SKM-1 (cell line): ENCODE measurements around the gene MLLT10.
"Not testable (repeated sequence)": the region's sequence is repeated elsewhere in the genome, so short reads cannot be mapped to it uniquely, and the experiment has no call there.

Experiments used
- DNase-seq: peaks from one replicate; lab custom pipeline; 2025; ENCODE audit not compliant: unreplicated experiment; lab: John Stamatoyannopoulos, UW

Gene MLLT10

DNA sequence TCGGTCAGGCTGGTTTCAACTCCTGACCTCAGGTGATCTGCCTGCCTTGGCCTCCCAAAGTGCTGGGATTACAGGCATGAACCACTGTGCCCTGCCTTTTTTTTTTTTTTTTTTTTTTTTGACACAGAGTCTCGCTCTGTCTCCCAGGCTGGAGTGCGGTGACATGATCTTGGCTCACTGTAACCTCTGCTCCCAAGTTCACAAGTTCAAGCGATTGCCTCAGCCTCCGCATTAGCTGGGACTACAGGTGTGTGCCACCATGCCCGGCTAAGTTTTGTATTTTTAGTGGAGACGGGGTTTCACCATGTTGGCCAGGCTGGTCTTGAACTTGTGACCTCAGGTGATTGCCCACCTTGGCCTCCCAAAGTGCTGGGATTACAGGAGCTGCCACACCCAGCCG is 94.6 kb downstream of the MLLT10 start:
- DNase-seq: not testable (repeated sequence)

DNA sequence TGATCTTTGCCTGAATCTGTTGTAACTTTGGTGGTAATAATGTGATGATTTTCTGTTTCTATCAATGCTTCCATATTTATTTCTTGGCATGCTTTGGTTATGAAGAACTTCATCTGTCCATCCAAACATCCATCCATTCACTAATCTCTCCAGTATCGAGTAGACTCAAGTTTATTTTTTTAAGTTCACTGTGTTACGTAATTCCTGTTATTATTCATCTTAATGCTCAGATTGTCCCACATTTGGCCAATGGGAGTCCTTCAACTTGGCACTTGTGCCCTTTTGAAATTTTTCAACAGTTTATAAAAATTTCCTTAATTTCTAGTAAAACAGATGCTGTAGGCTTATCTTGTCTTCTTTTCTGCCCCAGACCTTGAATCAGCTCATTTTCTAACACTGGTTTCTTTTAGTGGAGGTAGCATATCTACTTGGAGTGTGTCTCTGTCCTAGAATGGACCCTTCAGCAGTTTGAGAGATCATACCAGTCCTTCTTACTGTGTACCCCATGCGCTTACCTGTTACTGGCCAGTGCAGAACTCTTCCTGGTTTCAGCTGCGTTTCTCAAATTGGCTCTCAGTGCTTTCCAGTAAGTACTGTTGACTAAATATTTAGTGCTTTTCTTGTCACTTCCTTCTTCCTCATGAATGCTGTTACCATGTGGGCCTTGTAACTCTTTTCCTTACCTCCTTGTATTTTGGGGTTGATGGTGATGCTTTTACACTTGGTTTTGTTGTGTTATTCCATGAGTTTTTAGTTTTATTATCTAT is 100.8 kb downstream of the MLLT10 start:
- no peak for DNase-seq

DNA sequence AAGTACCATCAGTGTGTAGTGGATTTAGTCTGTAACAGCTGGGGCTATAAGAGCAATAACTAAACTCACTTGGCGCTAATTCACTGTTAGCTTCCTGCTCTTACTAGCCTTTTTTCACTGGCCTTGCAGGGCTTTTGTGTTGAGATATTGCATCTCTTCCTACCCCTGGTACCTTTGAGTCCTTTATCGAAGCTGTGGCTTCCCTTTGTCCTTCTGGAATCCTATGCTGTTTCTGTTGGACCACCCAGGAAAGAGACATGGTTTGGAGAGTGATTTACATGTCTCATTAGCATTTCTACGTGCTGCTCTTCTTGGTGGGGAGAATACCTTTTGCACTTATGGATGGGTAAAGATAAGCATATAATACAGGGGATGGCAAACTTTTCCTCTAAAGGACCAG is 103.8 kb downstream of the MLLT10 start:
- no peak for DNase-seq

DNA sequence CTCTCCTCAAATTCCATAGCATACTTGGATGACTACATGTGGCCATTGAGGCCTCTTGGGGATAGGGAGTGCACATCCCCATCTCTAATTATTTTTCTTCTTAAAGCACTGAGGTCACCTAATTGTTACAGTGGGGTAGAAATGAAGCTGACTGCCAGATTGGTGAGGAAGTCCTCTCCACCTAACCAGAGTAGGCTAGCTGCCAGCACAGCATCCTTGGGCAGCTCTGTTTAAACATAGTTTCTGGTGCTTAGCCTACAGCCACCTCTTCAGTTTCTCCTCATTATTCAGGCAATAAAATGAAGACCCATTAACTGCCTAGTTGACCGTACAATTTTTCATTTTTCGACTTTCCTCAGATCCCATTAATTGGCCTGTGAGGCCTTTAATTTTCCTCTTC is 104.6 kb downstream of the MLLT10 start:
- no peak for DNase-seq

DNA sequence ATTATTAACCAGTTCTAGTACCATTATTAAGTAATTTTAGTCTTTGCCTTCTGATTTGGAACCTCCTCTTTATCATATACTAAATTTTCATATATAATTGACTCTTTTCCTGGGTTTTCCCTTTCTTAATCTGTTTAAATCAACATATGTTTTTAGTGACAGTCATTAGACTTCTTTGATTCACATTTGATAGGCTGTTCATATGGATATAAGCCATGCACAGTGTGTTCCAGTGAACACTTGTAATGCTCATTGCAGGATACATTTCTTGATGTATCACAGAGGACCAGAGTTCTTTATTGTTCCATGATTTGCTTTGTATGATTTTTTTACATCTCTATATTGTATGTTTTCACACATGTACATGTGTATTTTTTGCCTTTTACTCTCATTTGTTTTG is 114.0 kb downstream of the MLLT10 start:
- DNase-seq: no peak

DNA sequence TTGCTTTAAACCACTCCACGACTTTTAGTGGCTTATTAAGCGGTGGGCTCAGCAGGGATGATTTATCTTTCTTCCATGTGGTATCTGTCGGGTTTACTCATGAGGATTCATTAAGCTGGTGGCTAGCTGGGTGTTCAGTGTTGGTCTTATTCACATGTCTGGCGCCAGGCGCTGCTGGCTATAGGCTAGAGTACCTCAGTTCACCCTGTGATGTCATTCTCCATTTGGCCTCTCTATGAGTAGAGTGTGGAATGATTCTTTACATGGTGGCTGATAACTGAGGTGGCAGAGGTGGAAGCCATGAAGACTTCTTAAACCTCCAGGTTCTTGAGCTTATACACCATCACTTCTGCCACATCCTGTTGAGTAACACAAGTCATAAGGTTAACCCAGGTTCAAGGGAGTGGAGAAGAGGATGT is 115.4 kb downstream of the MLLT10 start:
- DNase-seq: no peak

DNA sequence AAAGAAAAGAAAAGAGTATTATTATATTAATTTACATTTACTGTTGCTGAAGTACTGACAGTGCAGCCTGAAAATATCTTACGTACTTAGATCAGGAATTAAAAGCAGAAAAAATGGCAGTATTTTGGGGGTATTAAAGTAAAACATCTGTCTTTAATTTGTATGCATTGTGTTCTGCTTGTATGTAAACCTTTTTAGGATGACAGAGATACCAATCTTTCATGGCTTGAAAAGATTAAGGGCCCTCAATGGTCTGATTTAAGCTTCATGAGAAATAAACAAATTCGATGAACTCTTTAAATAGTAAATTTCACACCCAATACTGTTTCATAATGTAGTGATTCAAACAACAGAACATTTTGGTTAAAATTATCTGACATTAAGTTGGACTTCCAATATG is 116.3 kb downstream of the MLLT10 start:
- no peak for DNase-seq

DNA sequence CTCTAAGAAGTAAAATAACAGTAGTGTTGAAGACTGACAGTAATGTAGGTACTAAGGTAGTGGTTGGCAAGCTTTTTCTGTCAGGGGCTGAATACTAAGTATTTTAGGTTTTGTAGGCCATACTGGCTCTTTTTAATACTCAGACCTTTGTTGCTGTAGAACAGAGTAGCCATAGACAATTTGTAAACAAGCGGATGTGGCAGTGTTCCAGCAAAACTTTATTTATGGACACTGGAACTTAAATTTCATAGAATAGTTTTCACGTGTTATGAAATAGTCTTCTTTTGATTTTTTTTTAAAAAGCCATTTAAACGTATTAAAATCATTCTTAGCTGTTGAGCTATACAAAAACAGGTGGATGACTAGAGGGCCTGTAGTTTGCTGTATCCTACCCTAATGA is 121.2 kb downstream of the MLLT10 start:
- DNase-seq: no peak

DNA sequence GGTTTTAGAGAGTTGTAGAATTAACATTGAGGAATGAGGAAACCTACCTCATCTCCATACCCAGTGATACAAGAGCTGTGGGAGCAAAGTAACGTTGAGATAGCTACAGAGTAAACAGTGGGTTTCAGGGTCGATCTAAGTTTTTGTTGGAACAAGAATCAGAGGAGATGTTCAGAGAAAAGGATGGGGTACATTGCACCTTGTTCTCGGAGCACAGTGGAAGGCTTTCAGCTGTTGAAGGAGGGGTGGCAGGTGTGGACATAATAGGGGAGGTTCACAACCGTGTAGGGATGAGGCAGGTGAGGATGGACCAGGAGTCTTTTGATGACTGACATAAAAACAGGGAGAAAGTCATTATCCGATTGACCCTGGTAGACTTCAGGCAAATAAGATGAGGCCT is 121.7 kb downstream of the MLLT10 start:
- no peak for DNase-seq

DNA sequence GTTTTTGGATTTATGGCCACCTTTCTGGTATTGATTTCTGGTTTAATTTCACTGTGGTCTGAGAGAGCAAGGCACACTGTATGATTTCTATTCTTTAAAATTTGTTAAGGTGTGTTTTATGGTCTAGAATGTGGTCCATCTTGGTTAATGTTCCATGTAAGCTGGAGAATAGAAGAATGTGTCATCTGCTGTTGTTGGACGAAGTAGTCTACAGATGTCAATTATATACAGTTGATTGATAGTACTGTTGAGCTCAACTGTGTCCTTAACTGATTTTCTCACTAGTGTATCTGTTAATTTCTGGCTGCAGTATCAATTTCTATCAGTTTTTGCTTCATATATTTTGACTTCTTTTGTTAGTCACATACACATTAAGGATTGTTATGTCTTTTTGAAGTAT is 127.1 kb downstream of the MLLT10 start:
- DNase-seq: no peak

DNA sequence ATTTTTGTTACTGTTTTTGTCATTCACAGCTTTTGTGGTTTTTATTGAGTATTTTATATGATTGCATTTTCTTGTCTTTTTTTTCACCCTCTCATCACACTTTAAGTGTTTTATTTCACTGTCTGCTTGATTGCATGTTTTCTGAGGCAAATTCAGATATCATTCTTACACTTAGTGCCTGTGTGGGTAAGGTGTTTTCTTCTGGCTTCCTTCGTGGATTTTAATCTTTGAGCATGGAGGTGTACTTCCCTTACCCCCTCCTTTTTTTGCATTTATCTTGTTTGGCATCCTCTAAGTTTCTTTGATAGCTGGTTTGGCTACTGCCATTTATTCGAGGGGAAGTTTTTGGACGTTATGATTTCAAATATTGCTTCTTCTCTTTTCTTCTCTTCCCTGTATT is 127.9 kb downstream of the MLLT10 start:
- no peak for DNase-seq

DNA sequence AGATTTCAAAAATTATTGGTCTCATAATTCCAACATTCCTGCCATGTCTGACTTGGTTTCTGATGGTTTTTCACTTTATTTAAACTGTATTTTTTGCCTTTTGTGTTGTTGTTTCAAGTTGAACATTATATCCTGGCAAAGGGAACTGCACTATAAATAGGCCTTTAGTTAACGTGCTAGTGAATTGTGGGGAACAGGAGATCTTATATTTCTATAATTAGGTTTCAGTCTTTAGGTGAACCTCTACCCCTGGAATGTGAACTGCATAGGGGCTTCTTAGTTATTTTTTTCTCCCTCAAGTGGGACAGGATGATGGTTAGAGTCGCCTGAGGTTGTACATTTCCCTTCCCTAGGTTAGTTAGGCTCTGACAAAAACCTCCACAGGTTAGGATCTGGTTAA is 128.6 kb downstream of the MLLT10 start:
- no peak for DNase-seq

DNA sequence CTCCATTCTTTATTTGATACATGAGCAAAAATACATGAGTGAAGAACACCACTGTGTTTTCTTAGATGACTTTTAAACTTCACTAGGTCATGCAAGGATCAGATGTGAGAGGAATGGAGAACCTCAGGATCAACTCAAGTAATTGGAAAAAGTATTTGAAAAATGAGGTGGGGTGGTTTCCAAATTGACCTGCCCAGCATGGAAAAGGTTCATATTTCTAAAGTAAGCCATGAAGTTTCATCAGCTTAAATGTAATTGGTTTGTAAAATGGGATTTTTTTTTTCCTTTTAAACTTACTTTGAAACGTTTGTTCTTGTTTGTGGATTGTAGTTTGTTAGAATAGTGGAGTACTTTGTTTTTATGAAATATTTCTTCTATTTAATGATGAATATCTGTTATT is 134.8 kb downstream of the MLLT10 start:
- no peak for DNase-seq

DNA sequence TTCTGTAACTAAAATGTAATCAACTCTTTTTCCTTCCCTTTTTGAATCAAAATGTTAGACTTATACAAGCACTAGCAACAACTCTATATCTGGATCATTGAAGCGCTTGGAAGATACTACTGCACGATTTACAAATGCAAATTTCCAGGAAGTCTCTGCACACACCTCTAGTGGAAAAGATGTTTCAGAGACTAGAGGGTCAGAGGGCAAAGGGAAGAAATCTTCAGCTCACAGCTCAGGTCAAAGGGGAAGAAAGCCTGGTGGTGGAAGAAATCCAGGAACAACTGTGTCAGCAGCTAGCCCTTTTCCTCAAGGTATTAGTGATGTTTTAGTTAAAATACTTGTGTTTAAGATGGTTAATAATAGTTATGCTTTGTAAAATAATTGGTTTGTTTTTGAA is 136.4 kb downstream of the MLLT10 start:
- no peak for DNase-seq

DNA sequence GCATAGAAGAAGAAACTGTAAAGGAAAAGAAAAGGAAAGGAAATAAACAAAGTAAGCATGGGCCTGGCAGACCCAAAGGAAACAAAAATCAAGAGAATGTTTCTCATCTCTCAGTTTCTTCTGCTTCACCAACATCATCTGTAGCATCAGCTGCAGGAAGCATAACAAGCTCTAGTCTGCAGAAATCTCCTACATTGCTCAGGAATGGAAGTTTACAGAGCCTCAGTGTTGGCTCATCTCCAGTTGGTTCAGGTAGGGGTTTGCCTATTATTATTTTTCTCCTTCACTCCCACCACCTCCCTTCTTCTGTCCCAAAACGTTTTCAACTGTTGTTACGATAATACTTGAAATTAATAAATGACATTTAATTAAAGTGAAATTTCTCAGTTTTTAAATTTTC is 139.6 kb downstream of the MLLT10 start:
- DNase-seq: no peak

DNA sequence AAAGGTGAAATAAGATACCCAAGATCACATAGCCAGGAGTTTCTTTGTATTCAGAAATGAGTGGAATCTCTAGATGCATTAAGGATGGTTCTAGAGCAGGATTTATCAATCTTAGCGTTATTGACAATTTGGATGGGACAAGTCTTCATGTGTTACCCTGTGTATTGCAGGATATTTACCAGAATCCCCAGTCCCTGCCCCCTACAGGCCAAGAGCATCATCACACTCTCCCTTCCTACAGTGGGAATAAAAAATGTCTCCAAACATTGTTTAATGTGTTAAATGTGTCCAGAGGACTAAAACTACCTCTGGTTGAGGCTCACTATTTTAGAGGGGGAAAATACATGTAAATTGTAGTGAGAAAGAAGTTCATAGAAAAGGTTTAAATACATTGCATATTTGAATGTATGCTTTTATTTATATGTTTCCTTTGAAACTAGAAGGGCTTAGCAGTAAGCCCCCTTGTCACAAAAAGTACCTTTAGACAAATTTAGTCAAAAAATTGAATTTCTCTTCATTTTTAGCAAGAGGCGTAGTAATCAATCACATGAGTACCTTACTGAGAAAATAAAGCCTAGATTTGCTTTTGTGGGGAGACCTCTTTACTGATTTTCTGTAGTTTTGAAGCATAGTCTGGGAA is 141.2 kb downstream of the MLLT10 start:
- no peak for DNase-seq

DNA sequence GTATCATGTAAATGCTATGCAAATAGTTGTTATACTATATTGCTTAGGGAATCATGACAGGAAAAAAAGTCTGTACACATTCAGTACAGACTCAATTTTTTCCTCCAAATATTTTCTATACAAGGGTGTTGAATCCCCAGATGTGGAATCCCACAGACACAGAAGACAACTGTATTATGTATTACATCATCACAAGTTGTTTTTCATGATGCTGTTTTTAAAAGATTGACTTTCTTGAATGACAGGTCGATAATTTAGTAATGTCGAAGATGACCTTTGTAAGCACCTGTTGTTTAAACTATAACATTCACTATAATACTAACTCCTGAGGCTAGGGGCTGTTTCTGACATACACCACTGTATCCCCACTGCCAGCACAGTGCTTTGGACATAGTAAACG is 143.5 kb downstream of the MLLT10 start:
- no peak for DNase-seq

DNA sequence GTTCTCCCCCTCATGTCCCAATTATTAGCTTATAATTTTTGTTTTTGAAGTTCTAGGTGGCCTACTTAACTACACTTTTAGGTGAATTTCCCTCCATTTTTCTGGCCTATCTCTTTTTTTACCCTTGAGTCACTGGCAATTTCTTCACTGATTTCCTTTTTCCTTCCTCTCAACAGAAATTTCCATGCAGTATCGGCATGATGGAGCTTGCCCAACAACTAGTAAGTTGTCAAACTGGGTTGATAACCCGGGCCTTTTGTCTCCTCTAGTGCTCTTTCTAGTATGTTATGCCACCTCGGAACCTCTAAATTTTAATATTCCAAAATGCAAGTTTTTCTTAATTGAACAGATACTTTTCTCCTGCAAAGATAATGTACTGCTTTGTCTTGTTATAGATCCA is 147.1 kb downstream of the MLLT10 start:
- no peak for DNase-seq

DNA sequence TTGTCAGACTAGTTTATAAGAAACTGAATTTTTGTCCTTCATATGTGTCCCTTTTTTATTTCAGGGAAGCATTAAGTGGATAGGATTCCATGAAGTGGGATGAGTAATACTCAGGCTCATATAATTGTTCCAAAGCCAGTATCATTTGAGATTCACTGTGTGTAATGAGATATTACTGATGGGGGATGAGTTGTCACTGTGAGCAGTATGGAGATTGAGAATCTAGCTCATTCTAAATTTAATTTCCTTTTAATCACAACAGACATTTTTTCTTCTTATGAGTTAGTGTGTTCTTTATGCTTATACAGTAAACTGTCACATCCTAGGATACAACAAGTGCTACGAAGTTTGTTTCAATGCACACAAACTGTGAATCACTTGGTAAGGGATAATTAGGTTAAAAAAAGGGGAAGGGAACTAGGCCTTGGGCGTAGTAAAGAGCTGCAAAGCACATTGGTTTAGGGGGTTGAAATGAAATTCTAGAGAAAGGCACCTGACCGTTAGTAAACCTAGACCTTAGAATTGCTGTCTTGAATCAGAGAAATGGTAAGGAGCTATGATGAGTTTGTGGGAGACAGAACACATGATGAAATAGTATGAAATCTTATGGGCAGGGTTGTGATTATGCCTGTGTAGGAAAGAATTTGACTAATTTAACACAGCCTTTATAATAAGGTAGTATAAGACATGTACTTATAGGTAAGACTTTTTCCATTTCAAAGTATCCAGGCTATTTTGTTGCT is 153.4 kb downstream of the MLLT10 start:
- no peak for DNase-seq

DNA sequence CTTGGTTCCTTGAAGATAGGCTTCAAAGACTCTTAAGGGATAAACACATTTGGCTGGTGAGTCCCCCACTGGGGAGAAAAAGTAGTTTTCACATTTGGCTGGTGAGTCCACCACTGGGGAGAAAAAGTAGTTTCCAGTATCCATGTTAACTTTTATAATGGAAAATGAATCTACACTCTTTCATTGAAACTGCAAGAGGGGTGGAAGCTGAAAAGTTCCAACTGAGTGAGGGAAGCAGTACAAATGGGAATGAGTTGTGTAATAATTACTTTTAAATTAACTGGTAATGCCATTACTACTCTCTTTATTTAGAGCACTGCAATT is 153.9 kb downstream of the MLLT10 start:
- no peak for DNase-seq

DNA sequence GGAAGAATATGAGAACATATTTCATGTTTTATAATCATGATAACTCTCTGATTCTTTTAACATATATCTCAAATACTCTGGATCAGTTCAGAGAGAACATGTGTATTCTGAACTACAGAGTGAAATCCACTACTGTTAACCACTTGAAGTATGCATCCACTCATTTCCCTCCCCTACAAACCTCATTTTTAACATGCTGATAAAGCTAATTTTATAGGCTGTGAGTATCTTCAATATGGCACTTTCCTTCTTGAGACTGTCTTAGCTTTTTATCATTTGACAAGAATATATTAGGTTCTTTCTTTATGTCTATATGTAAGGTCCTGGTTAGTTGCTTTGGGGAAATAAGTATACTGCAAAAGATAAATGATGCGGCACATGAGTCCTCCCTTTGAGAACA is 154.8 kb downstream of the MLLT10 start:
- no peak for DNase-seq

DNA sequence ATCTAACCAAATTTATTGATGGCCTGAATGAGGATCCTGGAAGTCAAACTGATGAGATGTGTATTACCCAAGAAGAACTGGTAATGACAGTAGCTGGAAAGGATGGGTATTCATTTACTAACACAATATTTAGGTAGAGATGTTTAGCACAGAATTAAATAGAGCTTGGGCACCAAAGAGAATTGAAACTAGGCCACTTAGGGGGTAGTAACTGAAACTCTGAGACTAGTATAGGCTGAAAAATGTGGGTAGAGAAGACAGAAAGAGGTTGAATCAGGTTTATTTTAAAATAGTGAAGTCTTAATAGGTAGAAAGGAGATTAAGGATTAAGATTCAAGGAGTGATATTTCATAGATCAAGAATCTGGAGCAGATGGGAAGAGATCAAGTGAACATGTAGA is 155.8 kb downstream of the MLLT10 start:
- DNase-seq: no peak
